ENCODE data around the gene INSC.

The INSC gene

GRCh38 chr11:15139096-15139770, 24.5 kb downstream of the INSC start:
- no peaks in the 10 kb centered on the region for H3K36me3 ChIP-seq (ENCODE audit: insufficient read depth, low read length)
- no peak overlapping the region for H3K4me2 ChIP-seq (ENCODE audit: low read length)
- H3K9me3 ChIP-seq (replicated peaks; ENCODE audit: low read length): no peaks in the 10 kb centered on the region
- no peak overlapping the region for H3K4me3 ChIP-seq (ENCODE audit: low read length)
- no peaks in the 10 kb centered on the region for H3K27me3 ChIP-seq (ENCODE audit: control insufficient read depth, insufficient read depth, low read length)
- H3K9ac ChIP-seq (ENCODE audit: low read depth, low read length): no peak overlapping the region
- no peaks in the 10 kb centered on the region for H3K4me1 ChIP-seq (ENCODE audit: control insufficient read depth, insufficient read depth, low read length)

GRCh38 chr11:15139958-15140659, 25.4 kb downstream of the INSC start:
- Histone ChIP-seq H3K36me3 (ENCODE audit: insufficient read depth, low read length) (no peaks in the 10 kb centered on the region), H3K4me1 (ENCODE audit: control insufficient read depth, insufficient read depth, low read length) (peaks cover 6% of the 10 kb centered on the region), H3K4me2 (ENCODE audit: low read length) (no peak overlapping the region), H3K4me3 (ENCODE audit: low read length) (no peak overlapping the region), H3K27me3 (ENCODE audit: control insufficient read depth, insufficient read depth, low read length) (no peaks in the 10 kb centered on the region), H3K9ac (ENCODE audit: low read depth, low read length) (no peak overlapping the region), H3K9me3 (replicated peaks; ENCODE audit: low read length) (no peaks in the 10 kb centered on the region)

GRCh38 chr11:15141381-15141780, 26.7 kb downstream of the INSC start:
- H3K9ac ChIP-seq (ENCODE audit: low read depth, low read length): no peak overlapping the region
- no peak overlapping the region for H3K4me2 ChIP-seq (ENCODE audit: low read length)
- no peaks in the 10 kb centered on the region for H3K27me3 ChIP-seq (ENCODE audit: control insufficient read depth, insufficient read depth, low read length)
- no peaks in the 10 kb centered on the region for H3K9me3 ChIP-seq (replicated peaks; ENCODE audit: low read length)
- H3K4me1 ChIP-seq (ENCODE audit: control insufficient read depth, insufficient read depth, low read length): peaks cover 18% of the 10 kb centered on the region
- no peaks in the 10 kb centered on the region for H3K36me3 ChIP-seq (ENCODE audit: insufficient read depth, low read length)
- H3K4me3 ChIP-seq (ENCODE audit: low read length): no peak overlapping the region

- no peaks in the 10 kb centered on the region for H3K27me3 ChIP-seq (ENCODE audit: control insufficient read depth, insufficient read depth, low read length)
- no peak overlapping the region for H3K9ac ChIP-seq (ENCODE audit: low read depth, low read length)
- no peak overlapping the region for H3K4me2 ChIP-seq (ENCODE audit: low read length)
- no peak overlapping the region for H3K4me3 ChIP-seq (ENCODE audit: low read length)
- peaks cover 3% of the 10 kb centered on the region for H3K36me3 ChIP-seq (ENCODE audit: insufficient read depth, low read length)
- no peaks in the 10 kb centered on the region for H3K9me3 ChIP-seq (replicated peaks; ENCODE audit: low read length)
- H3K4me1 ChIP-seq (ENCODE audit: control insufficient read depth, insufficient read depth, low read length): peaks cover 31% of the 10 kb centered on the region
Observed at GRCh38 chr11:15142838-15143237, 28.1 kb downstream of the INSC start.

GRCh38 chr11:15143855-15144254, 29.1 kb downstream of the INSC start:
- no peaks in the 10 kb centered on the region for H3K27me3 ChIP-seq (ENCODE audit: control insufficient read depth, insufficient read depth, low read length)
- no peak overlapping the region for H3K4me3 ChIP-seq (ENCODE audit: low read length)
- H3K36me3 ChIP-seq (ENCODE audit: insufficient read depth, low read length): peaks cover 4% of the 10 kb centered on the region
- no peak overlapping the region for H3K9ac ChIP-seq (ENCODE audit: low read depth, low read length)
- no peaks in the 10 kb centered on the region for H3K9me3 ChIP-seq (replicated peaks; ENCODE audit: low read length)
- peaks cover 37% of the 10 kb centered on the region for H3K4me1 ChIP-seq (ENCODE audit: control insufficient read depth, insufficient read depth, low read length)
- H3K4me2 ChIP-seq (ENCODE audit: low read length): no peak overlapping the region

GRCh38 chr11:15144347-15144746, 29.6 kb downstream of the INSC start:
- H3K36me3 ChIP-seq (ENCODE audit: insufficient read depth, low read length): peaks cover 6% of the 10 kb centered on the region
- no peaks in the 10 kb centered on the region for H3K27me3 ChIP-seq (ENCODE audit: control insufficient read depth, insufficient read depth, low read length)
- H3K9me3 ChIP-seq (replicated peaks; ENCODE audit: low read length): no peaks in the 10 kb centered on the region
- peaks cover 37% of the 10 kb centered on the region for H3K4me1 ChIP-seq (ENCODE audit: control insufficient read depth, insufficient read depth, low read length)
- no peak overlapping the region for H3K9ac ChIP-seq (ENCODE audit: low read depth, low read length)
- no peak overlapping the region for H3K4me2 ChIP-seq (ENCODE audit: low read length)
- H3K4me3 ChIP-seq (ENCODE audit: low read length): no peak overlapping the region

GRCh38 chr11:15145151-15145550, 30.4 kb downstream of the INSC start:
- no peak overlapping the region for H3K4me3 ChIP-seq (ENCODE audit: low read length)
- H3K36me3 ChIP-seq (ENCODE audit: insufficient read depth, low read length): peaks cover 6% of the 10 kb centered on the region
- H3K9ac ChIP-seq (ENCODE audit: low read depth, low read length): no peak overlapping the region
- no peak overlapping the region for H3K4me2 ChIP-seq (ENCODE audit: low read length)
- no peaks in the 10 kb centered on the region for H3K9me3 ChIP-seq (replicated peaks; ENCODE audit: low read length)
- no peaks in the 10 kb centered on the region for H3K27me3 ChIP-seq (ENCODE audit: control insufficient read depth, insufficient read depth, low read length)
- peaks cover 37% of the 10 kb centered on the region for H3K4me1 ChIP-seq (ENCODE audit: control insufficient read depth, insufficient read depth, low read length)

- Histone ChIP-seq H3K4me1 (ENCODE audit: control insufficient read depth, insufficient read depth, low read length) (peaks cover 37% of the 10 kb centered on the region), H3K9me3 (replicated peaks; ENCODE audit: low read length) (no peaks in the 10 kb centered on the region), H3K4me2 (ENCODE audit: low read length) (no peak overlapping the region), H3K4me3 (ENCODE audit: low read length) (no peak overlapping the region), H3K27me3 (ENCODE audit: control insufficient read depth, insufficient read depth, low read length) (no peaks in the 10 kb centered on the region), H3K36me3 (ENCODE audit: insufficient read depth, low read length) (peaks cover 6% of the 10 kb centered on the region), H3K9ac (ENCODE audit: low read depth, low read length) (peak overlapping the region; percentile 10)
Observed at GRCh38 chr11:15145615-15146014, 30.9 kb downstream of the INSC start.

GRCh38 chr11:15146271-15147003, 31.7 kb downstream of the INSC start:
- no peaks in the 10 kb centered on the region for H3K27me3 ChIP-seq (ENCODE audit: control insufficient read depth, insufficient read depth, low read length)
- H3K36me3 ChIP-seq (ENCODE audit: insufficient read depth, low read length): peaks cover 6% of the 10 kb centered on the region
- peak overlapping the region; percentile 24 for H3K4me2 ChIP-seq (ENCODE audit: low read length)
- peaks cover 37% of the 10 kb centered on the region for H3K4me1 ChIP-seq (ENCODE audit: control insufficient read depth, insufficient read depth, low read length)
- no peaks in the 10 kb centered on the region for H3K9me3 ChIP-seq (replicated peaks; ENCODE audit: low read length)
- peak overlapping the region; percentile 3 for H3K4me3 ChIP-seq (ENCODE audit: low read length)
- peak overlapping the region; percentile 44 for H3K9ac ChIP-seq (ENCODE audit: low read depth, low read length)

GRCh38 chr11:15148169-15148568, 33.4 kb downstream of the INSC start:
- Histone ChIP-seq H3K4me3 (ENCODE audit: low read length) (no peak overlapping the region), H3K4me2 (ENCODE audit: low read length) (no peak overlapping the region), H3K9me3 (replicated peaks; ENCODE audit: low read length) (no peaks in the 10 kb centered on the region), H3K9ac (ENCODE audit: low read depth, low read length) (no peak overlapping the region), H3K4me1 (ENCODE audit: control insufficient read depth, insufficient read depth, low read length) (peaks cover 37% of the 10 kb centered on the region), H3K36me3 (ENCODE audit: insufficient read depth, low read length) (peaks cover 8% of the 10 kb centered on the region), H3K27me3 (ENCODE audit: control insufficient read depth, insufficient read depth, low read length) (no peaks in the 10 kb centered on the region)

GRCh38 chr11:15149050-15149449, 34.3 kb downstream of the INSC start:
- Histone ChIP-seq H3K4me3 (ENCODE audit: low read length) (no peak overlapping the region), H3K9ac (ENCODE audit: low read depth, low read length) (no peak overlapping the region), H3K27me3 (ENCODE audit: control insufficient read depth, insufficient read depth, low read length) (no peaks in the 10 kb centered on the region), H3K9me3 (replicated peaks; ENCODE audit: low read length) (no peaks in the 10 kb centered on the region), H3K36me3 (ENCODE audit: insufficient read depth, low read length) (peaks cover 8% of the 10 kb centered on the region), H3K4me2 (ENCODE audit: low read length) (no peak overlapping the region), H3K4me1 (ENCODE audit: control insufficient read depth, insufficient read depth, low read length) (peaks cover 37% of the 10 kb centered on the region)
